ENCODE data around the gene MYEOV.

The MYEOV gene

GRCh38 chr11:69330330-69330729 is 36.4 kb downstream of the MYEOV start:
- Histone ChIP-seq H3K4me3 (ENCODE audit: low read depth, low read length) (no peak overlapping the region), H3K9ac (ENCODE audit: low read depth, low read length) (no peak overlapping the region), H3K4me1 (ENCODE audit: control insufficient read depth, insufficient read depth, low read length) (no peaks in the 10 kb centered on the region), H3K36me3 (ENCODE audit: control insufficient read depth, insufficient read depth, low read length) (no peaks in the 10 kb centered on the region), H3K27me3 (ENCODE audit: control insufficient read depth, insufficient read depth, low read length) (no peaks in the 10 kb centered on the region), H3K9me3 (ENCODE audit: control insufficient read depth, insufficient read depth, low read length) (no peaks in the 10 kb centered on the region)

DNA sequence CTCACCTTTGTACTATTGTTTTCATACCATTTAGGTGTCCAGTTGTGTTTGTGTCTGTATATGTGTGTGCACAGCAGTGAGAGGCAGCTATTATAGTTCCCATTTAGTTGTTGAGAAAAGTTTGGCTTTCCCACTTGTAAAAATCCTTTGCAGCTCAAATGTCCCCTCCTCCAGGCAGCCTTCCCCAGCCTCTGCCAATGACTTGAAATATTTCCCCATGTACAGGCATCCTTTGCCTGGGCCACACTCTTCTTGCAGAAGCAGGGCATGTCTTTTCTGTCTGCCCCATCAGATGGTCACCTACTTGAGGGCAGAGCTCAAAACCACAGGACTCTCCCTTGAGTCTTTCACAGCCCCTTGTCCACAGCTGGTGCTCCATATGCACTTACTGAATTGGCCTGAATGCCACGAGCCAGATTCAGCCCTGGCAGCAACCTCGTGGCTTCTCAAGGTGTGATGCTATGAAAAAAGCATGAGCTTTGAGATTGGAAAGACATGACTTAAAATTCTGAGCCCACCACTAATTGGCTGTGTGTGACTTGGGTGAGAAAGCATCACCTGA is 39.3 kb downstream of the MYEOV start:
- no peak overlapping the region for H3K9ac ChIP-seq (ENCODE audit: low read depth, low read length)

GRCh38 chr11:69333879-69334278 is 39.9 kb downstream of the MYEOV start:
- Histone ChIP-seq H3K9ac (ENCODE audit: low read depth, low read length) (no peak overlapping the region), H3K36me3 (ENCODE audit: control insufficient read depth, insufficient read depth, low read length) (no peaks in the 10 kb centered on the region), H3K9me3 (ENCODE audit: control insufficient read depth, insufficient read depth, low read length) (no peaks in the 10 kb centered on the region), H3K4me3 (ENCODE audit: low read depth, low read length) (no peak overlapping the region), H3K27me3 (ENCODE audit: control insufficient read depth, insufficient read depth, low read length) (no peaks in the 10 kb centered on the region), H3K4me1 (ENCODE audit: control insufficient read depth, insufficient read depth, low read length) (no peaks in the 10 kb centered on the region)

More for the DNA sequence above, 39.3 kb downstream of the MYEOV start:
- Histone ChIP-seq H3K9me3 (ENCODE audit: control insufficient read depth, insufficient read depth, low read length) (no peaks in the 10 kb centered on the region), H3K27me3 (ENCODE audit: control insufficient read depth, insufficient read depth, low read length) (no peaks in the 10 kb centered on the region), H3K4me3 (ENCODE audit: low read depth, low read length) (no peak overlapping the region), H3K4me1 (ENCODE audit: control insufficient read depth, insufficient read depth, low read length) (no peaks in the 10 kb centered on the region), H3K36me3 (ENCODE audit: control insufficient read depth, insufficient read depth, low read length) (no peaks in the 10 kb centered on the region)

- Histone ChIP-seq H3K9ac (ENCODE audit: low read depth, low read length) (no peak overlapping the region), H3K36me3 (ENCODE audit: control insufficient read depth, insufficient read depth, low read length) (no peaks in the 10 kb centered on the region), H3K4me1 (ENCODE audit: control insufficient read depth, insufficient read depth, low read length) (no peaks in the 10 kb centered on the region), H3K27me3 (ENCODE audit: control insufficient read depth, insufficient read depth, low read length) (no peaks in the 10 kb centered on the region), H3K9me3 (ENCODE audit: control insufficient read depth, insufficient read depth, low read length) (no peaks in the 10 kb centered on the region), H3K4me3 (ENCODE audit: low read depth, low read length) (no peak overlapping the region)
Observed at GRCh38 chr11:69335007-69335780, 41.2 kb downstream of the MYEOV start.

DNA sequence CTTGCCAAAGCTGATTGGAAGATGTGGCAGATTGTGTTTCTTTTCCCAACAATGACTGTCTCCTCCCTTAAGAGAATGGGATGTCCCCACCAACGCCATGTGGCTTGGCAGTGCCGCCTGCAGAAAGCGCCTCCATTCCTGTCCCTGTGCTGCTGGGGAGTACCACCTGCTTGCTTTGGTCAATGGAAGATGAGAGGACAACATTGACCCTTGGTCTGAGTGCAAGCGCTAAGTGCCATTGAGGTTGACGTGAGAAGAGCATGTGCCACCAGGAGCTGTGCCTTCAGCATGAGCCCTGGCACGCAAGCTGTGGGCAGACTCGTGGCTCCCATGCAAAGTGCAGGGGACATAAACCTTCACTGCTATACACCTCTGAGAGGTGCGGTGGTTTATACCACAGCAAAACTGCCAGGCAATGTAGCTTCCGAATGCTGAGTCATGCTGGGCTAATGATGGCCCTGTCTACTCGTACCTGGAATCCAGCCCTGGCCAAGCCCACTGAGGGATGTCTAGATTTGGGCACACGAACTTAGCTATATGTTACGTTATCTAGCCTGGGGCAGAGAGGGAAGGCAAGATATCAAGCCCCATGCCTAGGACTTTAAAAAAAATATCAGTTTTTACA is 41.9 kb downstream of the MYEOV start:
- no peaks in the 10 kb centered on the region for H3K9me3 ChIP-seq (ENCODE audit: control insufficient read depth, insufficient read depth, low read length)
- no peak overlapping the region for H3K4me3 ChIP-seq (ENCODE audit: low read depth, low read length)
- H3K36me3 ChIP-seq (ENCODE audit: control insufficient read depth, insufficient read depth, low read length): no peaks in the 10 kb centered on the region
- H3K27me3 ChIP-seq (ENCODE audit: control insufficient read depth, insufficient read depth, low read length): no peaks in the 10 kb centered on the region
- H3K4me1 ChIP-seq (ENCODE audit: control insufficient read depth, insufficient read depth, low read length): no peaks in the 10 kb centered on the region
- H3K9ac ChIP-seq (ENCODE audit: low read depth, low read length): no peak overlapping the region

- Histone ChIP-seq H3K9me3 (ENCODE audit: control insufficient read depth, insufficient read depth, low read length) (no peaks in the 10 kb centered on the region), H3K9ac (ENCODE audit: low read depth, low read length) (no peak overlapping the region), H3K27me3 (ENCODE audit: control insufficient read depth, insufficient read depth, low read length) (no peaks in the 10 kb centered on the region), H3K36me3 (ENCODE audit: control insufficient read depth, insufficient read depth, low read length) (no peaks in the 10 kb centered on the region), H3K4me1 (ENCODE audit: control insufficient read depth, insufficient read depth, low read length) (no peaks in the 10 kb centered on the region), H3K4me3 (ENCODE audit: low read depth, low read length) (no peak overlapping the region)
Observed at GRCh38 chr11:69337211-69337721, 43.3 kb downstream of the MYEOV start.

DNA sequence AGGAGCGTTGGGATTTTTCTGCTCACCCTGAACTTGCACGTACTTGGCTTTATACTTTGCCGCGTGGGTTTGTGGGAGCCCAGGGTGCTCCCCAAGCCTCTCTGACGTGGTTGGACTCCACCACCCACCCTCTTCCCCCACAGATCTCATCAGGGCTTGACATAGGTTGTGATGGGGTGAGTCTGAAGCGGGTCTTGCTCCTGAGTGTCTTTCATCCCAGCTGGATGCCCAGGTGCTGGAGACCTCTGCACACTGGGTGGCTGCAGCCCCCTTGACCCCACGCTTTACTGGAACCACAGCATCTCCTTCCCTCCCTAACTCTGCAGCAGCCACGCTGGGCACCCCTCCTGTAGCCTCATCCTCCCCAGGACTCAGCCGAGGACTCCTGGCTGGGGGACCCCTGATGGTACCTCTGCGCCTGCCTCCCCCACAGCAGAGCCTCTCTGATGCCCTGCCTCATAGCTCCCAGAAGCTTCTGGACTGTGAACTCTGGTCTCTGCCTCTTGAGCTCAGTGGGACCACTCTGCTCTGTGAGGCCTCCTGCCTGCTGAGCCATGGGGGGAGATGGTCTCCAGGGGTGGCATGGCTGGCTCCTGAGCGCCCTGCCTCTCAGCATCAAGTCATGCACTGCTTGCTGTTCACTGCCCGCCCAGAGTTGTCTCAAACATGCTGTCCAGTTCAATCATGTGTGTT is 45.2 kb downstream of the MYEOV start:
- H3K27me3 ChIP-seq (ENCODE audit: control insufficient read depth, insufficient read depth, low read length): no peaks in the 10 kb centered on the region
- no peak overlapping the region for H3K9ac ChIP-seq (ENCODE audit: low read depth, low read length)
- no peaks in the 10 kb centered on the region for H3K9me3 ChIP-seq (ENCODE audit: control insufficient read depth, insufficient read depth, low read length)
- H3K4me1 ChIP-seq (ENCODE audit: control insufficient read depth, insufficient read depth, low read length): no peaks in the 10 kb centered on the region
- H3K4me3 ChIP-seq (ENCODE audit: low read depth, low read length): no peak overlapping the region
- H3K36me3 ChIP-seq (ENCODE audit: control insufficient read depth, insufficient read depth, low read length): no peaks in the 10 kb centered on the region

- Histone ChIP-seq H3K9me3 (ENCODE audit: control insufficient read depth, insufficient read depth, low read length) (no peaks in the 10 kb centered on the region), H3K9ac (ENCODE audit: low read depth, low read length) (no peak overlapping the region), H3K27me3 (ENCODE audit: control insufficient read depth, insufficient read depth, low read length) (no peaks in the 10 kb centered on the region), H3K4me3 (ENCODE audit: low read depth, low read length) (no peak overlapping the region), H3K36me3 (ENCODE audit: control insufficient read depth, insufficient read depth, low read length) (no peaks in the 10 kb centered on the region), H3K4me1 (ENCODE audit: control insufficient read depth, insufficient read depth, low read length) (no peaks in the 10 kb centered on the region)
Observed at GRCh38 chr11:69339983-69340565, 46.1 kb downstream of the MYEOV start.

- no peaks in the 10 kb centered on the region for H3K36me3 ChIP-seq (ENCODE audit: control insufficient read depth, insufficient read depth, low read length)
Observed at GRCh38 chr11:69342588-69343330, 48.8 kb downstream of the MYEOV start.

DNA sequence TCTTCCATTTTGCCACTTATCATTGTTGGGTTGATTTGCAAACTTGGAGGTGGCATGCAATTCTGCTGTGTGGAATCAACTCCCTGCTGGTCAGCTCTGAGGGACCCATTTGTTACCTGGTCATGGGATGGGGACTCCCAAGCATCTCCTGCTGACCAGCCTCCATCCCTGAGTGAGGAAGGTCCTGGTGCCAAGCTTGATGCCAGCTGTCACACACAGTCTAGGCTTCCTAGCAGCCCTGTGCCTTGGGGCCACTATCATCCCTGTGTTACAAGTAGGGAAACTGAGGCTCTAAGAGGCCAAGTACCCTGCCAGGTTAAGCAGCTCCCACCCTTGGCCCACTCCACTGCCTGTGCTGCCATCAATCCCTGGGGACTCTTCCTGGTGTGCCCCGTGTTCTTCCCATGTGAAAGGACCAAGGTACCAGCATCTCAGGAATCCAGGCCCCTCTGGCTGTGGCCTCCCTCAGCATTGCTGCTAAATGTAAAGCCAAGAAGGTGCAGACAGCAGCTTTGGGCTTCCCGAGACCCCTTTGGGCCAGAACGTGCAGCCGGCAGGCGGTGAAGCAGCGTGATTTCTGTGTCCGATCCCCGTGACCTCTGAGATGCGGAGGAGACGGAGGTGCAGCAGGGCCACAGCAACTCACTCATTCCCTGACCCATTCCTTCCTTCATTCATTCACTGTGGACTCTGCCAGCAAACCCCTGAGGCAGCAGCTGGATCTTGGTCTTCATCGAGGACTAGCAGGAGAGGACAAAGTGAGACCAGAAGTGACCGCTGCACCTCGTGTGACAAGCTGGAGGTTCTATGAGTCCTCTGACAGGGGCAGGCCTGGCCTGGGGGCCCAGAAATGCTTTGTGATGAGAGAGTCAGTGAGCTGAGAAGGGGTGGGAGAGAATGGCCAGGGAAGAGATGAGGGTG is 49.7 kb downstream of the MYEOV start:
- Histone ChIP-seq H3K9ac (ENCODE audit: low read depth, low read length) (no peak overlapping the region), H3K4me3 (ENCODE audit: low read depth, low read length) (no peak overlapping the region), H3K36me3 (ENCODE audit: control insufficient read depth, insufficient read depth, low read length) (no peaks in the 10 kb centered on the region), H3K27me3 (ENCODE audit: control insufficient read depth, insufficient read depth, low read length) (no peaks in the 10 kb centered on the region), H3K4me1 (ENCODE audit: control insufficient read depth, insufficient read depth, low read length) (no peaks in the 10 kb centered on the region), H3K9me3 (ENCODE audit: control insufficient read depth, insufficient read depth, low read length) (no peaks in the 10 kb centered on the region)

More at GRCh38 chr11:69342588-69343330, 48.8 kb downstream of the MYEOV start:
- Histone ChIP-seq H3K4me1 (ENCODE audit: control insufficient read depth, insufficient read depth, low read length) (no peaks in the 10 kb centered on the region), H3K9me3 (ENCODE audit: control insufficient read depth, insufficient read depth, low read length) (no peaks in the 10 kb centered on the region), H3K4me3 (ENCODE audit: low read depth, low read length) (no peak overlapping the region), H3K27me3 (ENCODE audit: control insufficient read depth, insufficient read depth, low read length) (no peaks in the 10 kb centered on the region), H3K9ac (ENCODE audit: low read depth, low read length) (no peak overlapping the region)

All from iPS-15b (cell line).